GM19023 (cell line): ENCODE data around the gene PPP2R2D.
"Not testable (repeated sequence)": the region's sequence is repeated elsewhere in the genome, so short reads cannot be mapped to it uniquely, and the experiment has no call there.

Experiments used
- ATAC-seq: cut with Tn5 transposase; IDR thresholded peaks from one replicate; pipeline ENCODE4 v1.9.1; 2021; ENCODE audit warnings: mild to moderate bottlenecking, moderate library complexity; ENCODE audit not compliant: unreplicated experiment

Gene PPP2R2D

DNA sequence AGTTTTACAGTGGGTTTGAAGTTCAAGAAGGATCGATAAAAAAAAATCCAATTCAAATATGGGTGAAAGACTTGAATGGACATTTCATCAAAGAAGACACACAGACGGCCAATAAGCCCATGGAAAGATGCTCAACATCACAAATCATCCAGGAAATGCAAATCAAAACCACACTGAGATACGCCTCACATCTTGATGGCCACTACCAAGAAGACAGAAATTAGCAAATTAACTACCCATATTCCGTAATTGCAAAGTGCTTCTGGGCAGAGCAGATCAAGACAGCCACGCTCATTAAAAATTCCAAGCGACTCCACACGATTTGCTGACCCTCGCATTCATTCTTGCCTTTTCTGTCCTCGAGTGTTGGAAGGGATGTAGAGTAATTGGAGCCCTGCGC lies 34.1 kb upstream of the PPP2R2D start:
- no peak for ATAC-seq

GRCh38 chr10:131868436-131868835 lies 32.4 kb upstream of the PPP2R2D start:
- ATAC-seq: no peak

GRCh38 chr10:131869344-131869743 lies 31.5 kb upstream of the PPP2R2D start:
- ATAC-seq: no peak

- no peak for ATAC-seq
Observed at GRCh38 chr10:131870411-131870810, 30.4 kb upstream of the PPP2R2D start.

GRCh38 chr10:131870831-131871672 lies 29.8 kb upstream of the PPP2R2D start:
- no peak for ATAC-seq

GRCh38 chr10:131871673-131872005 lies 29.2 kb upstream of the PPP2R2D start:
- no peak for ATAC-seq

DNA sequence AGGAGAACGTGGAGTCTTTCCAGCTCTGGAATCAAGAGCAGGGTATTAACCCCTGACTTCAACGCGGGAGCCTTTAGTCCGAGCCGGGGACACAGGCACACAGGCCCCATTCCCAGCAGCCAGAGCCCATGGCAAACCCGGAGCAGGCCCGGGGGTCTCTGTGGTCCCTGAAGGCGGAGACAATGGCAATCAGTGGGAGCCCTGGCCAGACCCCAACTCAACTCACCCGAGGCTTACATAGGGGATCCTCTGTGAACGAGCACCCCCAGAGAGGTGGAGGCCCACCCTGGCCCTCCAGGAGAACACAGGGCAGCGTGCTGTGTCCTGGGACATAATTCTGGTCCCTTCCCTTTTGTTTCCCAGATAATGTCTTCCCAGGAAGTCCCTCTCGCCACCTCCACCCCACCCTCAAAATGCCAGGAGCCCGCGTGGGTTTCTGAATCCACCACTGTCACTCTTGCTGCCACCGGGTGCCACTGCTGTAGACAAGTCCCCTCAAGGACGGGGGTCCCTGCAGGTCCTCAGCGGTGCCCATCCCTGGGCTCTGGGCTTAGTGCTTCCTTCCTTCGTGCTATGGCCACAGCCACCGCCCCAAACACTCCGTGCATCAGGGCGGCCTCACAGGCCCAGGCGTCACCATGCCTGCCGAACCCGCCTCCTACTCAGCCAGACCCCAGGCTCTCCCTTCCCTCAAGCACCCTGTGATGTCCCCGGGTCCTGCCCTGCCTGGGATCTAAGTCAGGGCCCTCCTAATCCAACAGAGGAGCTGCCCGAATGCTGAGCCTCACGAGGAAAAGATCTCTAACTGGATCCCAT lies 28.6 kb upstream of the PPP2R2D start:
- no peak for ATAC-seq

DNA sequence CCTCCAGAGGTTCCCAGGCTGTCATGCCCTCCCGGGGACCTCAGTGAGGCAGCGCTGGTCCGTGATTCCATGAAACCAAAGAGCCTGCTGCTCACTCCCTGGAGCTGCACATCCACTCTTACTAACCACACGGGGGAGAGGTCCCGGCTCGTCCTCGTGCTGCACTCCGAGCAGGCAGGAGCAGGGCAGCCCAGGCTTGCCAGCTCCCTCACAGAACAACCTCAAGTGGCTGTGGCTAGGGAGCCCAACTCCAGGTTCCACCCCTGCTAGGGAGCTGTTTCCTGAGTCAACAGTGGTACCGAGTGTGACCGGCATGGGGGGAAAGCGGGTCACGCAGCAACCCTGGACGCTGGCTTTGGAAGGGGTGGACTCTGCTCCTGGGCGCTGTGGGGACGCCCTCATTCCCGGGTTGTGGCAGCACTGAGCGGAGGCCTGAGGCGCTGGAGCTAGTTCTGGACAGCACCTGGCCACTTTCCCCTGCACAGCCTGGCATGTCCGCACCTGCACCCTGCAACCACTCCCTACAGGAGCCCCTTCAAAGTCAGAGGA lies 27.9 kb upstream of the PPP2R2D start:
- no peak for ATAC-seq

DNA sequence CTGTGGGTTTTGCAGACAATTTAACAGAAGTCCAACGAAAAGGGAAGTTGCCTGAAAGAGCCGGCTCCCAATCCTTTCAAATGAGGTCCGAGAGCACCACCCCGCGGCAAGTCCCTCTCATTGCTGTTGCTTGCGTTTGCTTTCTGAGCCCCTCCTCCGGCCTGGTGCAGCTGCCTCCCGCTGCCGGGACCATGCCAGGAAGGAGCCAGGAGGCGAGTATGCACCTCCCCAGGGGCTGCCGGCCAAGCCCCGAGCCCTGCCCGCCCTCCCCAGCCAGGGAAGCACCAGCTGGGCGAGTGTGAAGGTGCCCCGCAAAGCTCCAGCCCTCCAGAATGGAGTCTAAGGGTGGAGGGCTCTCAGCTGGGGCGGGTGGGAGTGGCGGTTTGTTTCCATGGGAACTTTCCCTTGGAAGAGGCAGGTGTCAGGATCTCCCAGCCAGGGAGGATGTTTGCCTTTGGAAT lies 25.8 kb upstream of the PPP2R2D start:
- ATAC-seq: peak; percentile 81

GRCh38 chr10:131875501-131875900 lies 25.3 kb upstream of the PPP2R2D start:
- ATAC-seq: no peak

GRCh38 chr10:131876017-131876416 lies 24.8 kb upstream of the PPP2R2D start:
- no peak for ATAC-seq

GRCh38 chr10:131876508-131876907 lies 24.3 kb upstream of the PPP2R2D start:
- no peak for ATAC-seq

- no peak for ATAC-seq
Observed at GRCh38 chr10:131880016-131880590, 20.7 kb upstream of the PPP2R2D start.

DNA sequence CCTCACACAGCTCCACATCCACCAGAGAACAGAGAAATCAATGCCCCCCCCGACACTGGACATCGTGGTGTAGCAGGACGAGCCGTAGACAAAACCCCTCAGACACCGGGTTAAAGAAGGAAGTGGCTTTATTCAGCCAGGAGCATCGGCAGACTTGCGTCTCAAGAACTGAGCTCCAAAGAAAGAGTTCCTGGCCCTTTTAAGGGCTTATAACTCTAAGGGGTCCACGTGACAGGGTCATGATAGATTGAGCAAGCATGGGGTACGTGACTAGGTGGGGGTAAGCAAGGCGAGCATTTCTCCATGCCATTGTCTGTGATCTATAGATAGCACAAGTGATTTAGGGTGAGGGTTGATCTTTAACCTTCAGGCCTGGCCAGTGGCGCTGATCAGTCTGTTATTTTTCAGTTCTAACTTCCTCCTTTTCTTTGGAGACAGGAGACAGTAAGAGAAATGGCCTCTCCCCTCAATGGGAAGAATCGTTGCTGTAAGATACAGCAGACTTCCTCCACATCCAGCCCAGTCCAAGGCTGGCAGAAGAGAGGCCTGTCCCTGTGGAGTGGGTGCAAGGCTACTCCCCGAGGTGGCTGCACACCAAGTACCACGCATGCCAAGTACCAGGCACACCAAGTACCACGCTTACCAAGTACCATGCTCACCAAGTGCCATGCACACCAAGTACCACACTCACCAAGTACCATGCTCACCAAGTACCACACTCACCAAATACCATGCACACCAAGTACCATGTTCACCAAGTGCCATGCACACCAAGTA lies 19.5 kb upstream of the PPP2R2D start:
- ATAC-seq: no peak

DNA sequence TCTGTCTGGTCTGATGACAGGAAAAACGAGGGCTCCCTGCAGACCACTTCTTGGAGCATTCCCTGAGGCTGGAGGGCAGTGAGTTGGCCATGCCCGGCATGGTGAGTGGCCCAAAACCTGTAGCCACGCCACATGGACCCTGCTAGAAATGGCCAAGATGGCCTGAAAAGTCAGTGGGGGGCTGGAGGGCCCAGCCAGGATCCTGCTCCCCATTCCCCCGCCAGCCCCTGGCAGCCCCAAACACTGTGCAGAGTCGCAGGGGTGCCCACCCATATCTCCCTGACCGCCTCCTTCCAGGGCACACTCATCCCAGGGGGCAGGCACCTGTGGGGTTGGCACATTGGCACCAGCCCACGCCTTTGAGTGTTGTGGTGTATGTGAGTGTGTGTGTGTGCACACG lies 18.7 kb upstream of the PPP2R2D start:
- no peak for ATAC-seq

DNA sequence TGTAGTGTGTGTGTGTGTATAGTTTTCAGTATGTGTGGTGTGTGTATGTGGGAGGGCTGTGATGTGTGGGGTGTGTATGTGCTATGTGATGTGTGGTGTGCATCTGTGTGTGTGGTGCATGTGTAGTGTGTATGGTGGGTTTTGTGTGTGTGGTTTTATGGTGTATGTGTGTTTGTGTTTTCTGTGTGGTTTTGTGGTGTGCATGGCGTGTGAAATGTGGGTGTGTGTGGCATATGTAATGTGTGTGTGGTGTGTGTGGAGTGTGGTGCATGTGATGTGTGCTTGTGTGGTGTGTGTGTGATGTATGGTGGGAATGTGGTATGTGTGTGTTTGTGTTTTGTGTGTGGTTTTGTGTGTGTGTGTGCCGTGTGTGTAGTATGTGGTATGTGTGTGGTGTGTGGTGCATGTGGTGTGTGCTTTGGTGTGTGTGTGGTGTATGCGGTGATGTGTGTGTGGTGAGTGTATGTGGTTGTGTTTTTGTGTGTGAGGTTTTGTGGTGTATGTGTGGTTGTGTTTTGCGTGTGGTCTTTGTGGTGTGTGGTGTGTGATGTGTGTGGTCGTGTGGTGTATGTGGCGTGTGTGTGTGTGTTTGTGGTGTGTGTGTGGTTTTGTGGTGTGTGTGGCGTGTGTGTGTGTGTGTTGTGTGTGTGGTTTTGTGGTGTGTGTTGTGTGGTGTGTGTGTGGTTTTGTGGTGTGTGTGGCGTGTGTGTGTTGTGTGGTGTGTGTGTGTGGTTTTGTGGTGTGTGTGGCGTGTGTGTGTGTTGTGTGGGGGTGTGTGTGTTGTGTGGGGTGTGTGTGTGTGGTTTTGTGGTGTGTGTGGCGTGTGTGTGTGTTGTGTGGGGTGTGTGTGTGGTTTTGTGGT lies 18.0 kb upstream of the PPP2R2D start:
- ATAC-seq: no peak

DNA sequence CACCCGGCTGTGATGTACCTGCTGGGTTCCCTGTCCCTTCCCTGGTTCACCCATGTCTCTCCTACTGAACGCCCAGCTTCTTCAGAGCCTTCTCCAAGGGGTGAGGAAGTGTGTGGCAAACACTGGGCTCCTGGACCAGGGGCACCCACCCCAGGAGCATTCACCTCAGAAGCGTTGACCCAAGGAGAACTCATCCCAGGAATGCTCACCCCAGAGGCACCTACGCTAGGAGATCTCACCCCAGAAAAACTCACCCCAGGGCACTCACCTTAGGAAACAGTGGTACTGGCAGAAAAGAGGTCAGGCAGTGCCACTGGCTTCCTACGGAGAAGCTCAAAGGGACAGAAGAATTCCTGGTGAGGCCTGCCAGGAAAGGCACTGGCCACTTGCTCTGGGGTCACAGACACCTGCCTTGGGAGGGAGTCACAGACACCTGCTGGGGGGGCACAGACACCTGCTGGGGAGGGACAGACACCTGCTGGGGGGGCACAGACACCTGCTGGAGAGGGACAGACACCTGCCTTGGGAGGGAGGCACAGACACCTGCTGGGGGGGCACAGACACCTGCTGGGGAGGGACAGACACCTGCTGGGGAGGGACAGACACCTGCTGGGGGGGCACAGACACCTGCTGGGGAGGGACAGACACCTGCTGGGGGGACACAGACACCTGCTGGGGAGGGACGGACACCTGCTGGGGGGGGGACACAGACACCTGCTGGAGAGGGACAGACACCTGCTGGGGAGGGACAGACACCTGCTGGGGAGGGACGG lies 17.0 kb upstream of the PPP2R2D start:
- not testable (repeated sequence) for ATAC-seq

- peak; percentile 91 for ATAC-seq
Observed at GRCh38 chr10:131885391-131886165, 15.2 kb upstream of the PPP2R2D start.
